CD8-positive, alpha-beta memory T cell (primary cell): ENCODE measurements around the gene MINK1. TPM values are rescaled to one million over a fixed set of nuclear protein-coding genes. Genes with fewer than 3 reads are reported as not detected.
"Not testable (repeated sequence)": the region's sequence is repeated elsewhere in the genome, so short reads cannot be mapped to it uniquely, and the experiment has no call there.

Source experiments
- CTCF ChIA-PET: fragments of 350-600 bp; sonication (Branson Sonifier 250); formaldehyde crosslinking; loops from one replicate; lab custom pipeline; 2021; ENCODE audit warnings: antibody characterized with exemption; lab: Charles Lee
- POLR2A ChIA-PET: fragments of 350-600 bp; sonication (Branson Sonifier 250); formaldehyde crosslinking; loops from one replicate; lab custom pipeline; 2021; ENCODE audit warnings: antibody characterized with exemption; lab: Charles Lee
- DNase-seq, 5 donors: peaks; one replicate each; pipeline versions ENCODE4 v3.0.0 to v3.0.0-alpha.2; 2020 to 2022; ENCODE audit warnings: mixed read lengths in 1 of 5
- H3K27ac ChIP-seq: one replicate; pipeline ENCODE4 v1.7.0; 2013; ENCODE audit warnings: low read depth, mild to moderate bottlenecking, low read length, moderate library complexity
- H3K27me3 ChIP-seq: 2 replicates; pipeline ENCODE4 v1.7.0; 2013; ENCODE audit warnings: low read length, mild to moderate bottlenecking; ENCODE audit not compliant: insufficient read depth, poor library complexity, severe bottlenecking
- H3K36me3 ChIP-seq: 2 replicates; pipeline ENCODE4 v1.7.0; 2013; ENCODE audit warnings: mild to moderate bottlenecking, low read length, moderate library complexity; ENCODE audit not compliant: insufficient read depth
- H3K4me1 ChIP-seq: 2 replicates; pipeline ENCODE4 v1.7.0; 2013; ENCODE audit warnings: mild to moderate bottlenecking, low read length, moderate library complexity; ENCODE audit not compliant: insufficient read depth
- H3K4me3 ChIP-seq: 2 replicates; pipeline ENCODE4 v1.7.0; 2013; ENCODE audit warnings: mild to moderate bottlenecking, low read length
- H3K9me3 ChIP-seq: 2 replicates; pipeline ENCODE4 v1.7.0; 2013; ENCODE audit warnings: mild to moderate bottlenecking, low read length
- H3K27ac Mint-ChIP-seq, 8 donors: one replicate each; pipeline ENCODE4 v1.8.0; 2020 to 2021; ENCODE audit warnings: mixed read lengths in 8 of 8, mild to moderate bottlenecking in 6 of 8, inconsistent platforms in 3 of 8, moderate library complexity in 3 of 8
- H3K27me3 Mint-ChIP-seq, 2 donors: one replicate each; pipeline ENCODE4 v1.8.0; 2020 to 2021; ENCODE audit warnings: mixed read lengths in 2 of 2, mild to moderate bottlenecking in 1 of 2, moderate library complexity in 1 of 2
- H3K36me3 Mint-ChIP-seq, 3 donors: one replicate each; pipeline ENCODE4 v1.8.0; 2020 to 2021; ENCODE audit warnings: mixed read lengths in 3 of 3, inconsistent platforms in 1 of 3, mild to moderate bottlenecking in 1 of 3
- H3K4me1 Mint-ChIP-seq, 3 donors: one replicate each; pipeline ENCODE4 v1.8.0; 2020 to 2021; ENCODE audit warnings: mixed read lengths in 3 of 3, inconsistent platforms in 1 of 3, mild to moderate bottlenecking in 1 of 3
- H3K4me3 Mint-ChIP-seq, 7 donors: one replicate each; pipeline ENCODE4 v1.8.0; 2020 to 2021; ENCODE audit warnings: mixed read lengths in 7 of 7, mild to moderate bottlenecking in 6 of 7, moderate library complexity in 4 of 7, inconsistent platforms in 2 of 7
- H3K9me3 Mint-ChIP-seq, 5 donors: one replicate each; pipeline ENCODE4 v1.8.0; 2020 to 2022; ENCODE audit warnings: mixed read lengths in 5 of 5, mild to moderate bottlenecking in 3 of 5, moderate library complexity in 2 of 5, inconsistent platforms in 1 of 5
- polyA plus RNA-seq: library from polyadenylated mRNA; unstranded; fragments of 300-500 nt; fragmentation: Illumina TruSeq; gene quantifications from one replicate; pipeline ENCODE4 v1.2.3, GENCODE V29; 2021
- total RNA-seq, 2 experiments: library from RNA; stranded (reverse); gene quantifications; one replicate each; pipeline ENCODE4 v1.2.3, GENCODE V29; 2021

Gene MINK1
- total and polyA plus RNA-seq, 3 experiments from 2014 or later: 30.5 to 58.6 (median 58.6) TPM

DNA sequence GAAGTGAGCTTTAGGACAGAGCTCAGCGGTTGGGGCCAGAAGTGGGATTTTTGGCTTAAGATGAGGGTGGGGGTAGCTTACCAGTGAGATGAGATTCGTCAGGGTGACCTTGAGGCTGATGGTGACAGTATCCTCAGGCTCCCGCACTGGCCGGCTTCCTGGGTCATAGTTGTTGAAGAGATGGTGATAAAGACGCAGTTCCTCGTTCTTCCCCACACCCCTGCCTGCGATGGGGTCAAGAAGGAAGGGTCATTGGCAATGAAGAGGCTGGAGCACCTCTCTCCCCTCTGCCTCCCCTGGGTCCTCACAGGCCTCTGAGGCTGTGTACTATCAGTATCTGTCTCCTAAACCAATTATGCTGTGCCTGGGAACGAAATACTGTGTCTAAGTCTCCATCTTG is 69.4 kb downstream of the MINK1 start:
- Mint-ChIP-seq H3K4me3 (peak overlapping the region; percentile 49 to 86 (median 78)), H3K27me3 (peaks cover 0 to 7% of the 10 kb centered on the region in 2 donors), H3K27ac (peak overlapping the region; percentile 83 to 96 (median 92)), H3K36me3 (peaks cover 0 to 6% (median 0%) of the 10 kb centered on the region in 3 donors), H3K4me1 (peaks cover 28 to 61% (median 38%) of the 10 kb centered on the region in 3 donors), H3K9me3 (no peaks in the 10 kb centered on the region)
- Histone ChIP-seq H3K27ac (peak overlapping the region; percentile 58), H3K4me1 (peaks cover 45% of the 10 kb centered on the region), H3K9me3 (no peaks in the 10 kb centered on the region), H3K4me3 (peak overlapping the region; percentile 61), H3K27me3 (no peaks in the 10 kb centered on the region), H3K36me3 (no peaks in the 10 kb centered on the region)
- ChIA-PET CTCF (interaction anchor here (0.8 to 1.9 kb wide), 18 partner anchors 10 to 335 kb away, joined by 3 to 10 read pairs (median 4); partner anchors contain the start of genes INCA1, RNF167 and SLC25A11), POLR2A (interaction anchor here (1.0 to 1.6 kb wide), 3 partner anchors 37 to 64 kb away, joined by 3 to 7 read pairs (median 3); partner anchors contain the start of genes PFN1, RNF167 and SLC25A11)
- peak in 1 of 5 donors; percentile 45 for DNase-seq

DNA sequence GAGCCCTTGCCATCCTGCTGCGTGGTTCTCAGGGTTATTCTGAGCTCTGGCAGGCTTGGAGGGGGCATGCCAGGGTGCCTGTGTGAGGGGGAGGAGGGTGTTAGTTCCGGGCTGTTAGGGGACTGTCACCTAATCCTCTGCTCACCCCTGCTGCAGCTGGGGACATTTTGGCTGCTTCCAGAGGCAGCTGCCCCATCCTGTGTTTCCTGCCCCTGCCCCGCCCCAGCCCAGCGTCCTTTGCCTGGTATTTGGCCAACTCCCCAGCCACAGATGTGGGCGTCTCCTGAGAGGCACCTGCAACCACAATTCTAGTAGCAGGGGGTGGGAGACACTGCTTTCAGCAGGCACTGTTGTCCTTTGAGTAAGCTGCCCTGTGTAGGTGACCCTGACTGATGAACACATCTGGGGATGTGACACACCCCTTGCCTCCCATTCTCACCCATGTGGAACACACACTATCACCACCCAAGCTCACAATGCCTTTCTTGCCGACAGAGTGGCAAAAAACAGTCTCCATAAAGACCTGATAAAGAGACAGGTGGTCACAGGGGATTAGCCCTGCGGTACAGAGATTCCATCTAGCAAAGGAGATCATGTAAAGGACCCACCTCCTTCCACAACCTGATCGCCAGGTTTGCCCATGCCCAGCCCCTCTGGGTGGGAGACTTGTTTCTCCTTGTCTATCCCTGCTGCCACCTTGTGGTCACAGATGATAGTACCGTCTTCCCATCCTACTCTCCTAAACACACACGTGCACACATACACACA is 70.1 kb downstream of the MINK1 start, which contains the start of gene CHRNE:
TSS of gene CHRNE (minus strand) at position 48 of the 768 bp plus-strand sequence. CDS start at position 13, 35 bp downstream.
- peak; percentile 63 to 82 (median 71) for DNase-seq
- H3K27me3 ChIP-seq: no peaks in the 10 kb centered on the region
- ChIA-PET POLR2A (interaction anchor here (1.0 to 1.6 kb wide), 3 partner anchors 37 to 64 kb away, joined by 3 to 7 read pairs (median 3); partner anchors contain the start of genes PFN1, RNF167 and SLC25A11), CTCF (interaction anchor here (0.6 to 1.9 kb wide), 22 partner anchors 9 to 336 kb away, joined by 3 to 16 read pairs (median 4); partner anchors contain the start of genes INCA1, RNF167, SLC25A11 and SPAG7)
- peaks cover 46% of the 10 kb centered on the region for H3K4me1 ChIP-seq
- no peaks in the 10 kb centered on the region for H3K36me3 ChIP-seq
- Mint-ChIP-seq H3K27ac (peak within 1 kb of the TSS; percentile 83 to 96 (median 92)), H3K27me3 (peaks cover 0 to 7% of the 10 kb centered on the region in 2 donors), H3K4me3 (peak within 1 kb of the TSS; percentile 70 to 86 (median 79)), H3K4me1 (peaks cover 28 to 58% (median 35%) of the 10 kb centered on the region in 3 donors), H3K9me3 (no peaks in the 10 kb centered on the region), H3K36me3 (peaks cover 0 to 6% (median 0%) of the 10 kb centered on the region in 3 donors)
- no peaks in the 10 kb centered on the region for H3K9me3 ChIP-seq
- H3K4me3 ChIP-seq: peak within 1 kb of the TSS; percentile 61
- peak within 1 kb of the TSS; percentile 58 for H3K27ac ChIP-seq

DNA sequence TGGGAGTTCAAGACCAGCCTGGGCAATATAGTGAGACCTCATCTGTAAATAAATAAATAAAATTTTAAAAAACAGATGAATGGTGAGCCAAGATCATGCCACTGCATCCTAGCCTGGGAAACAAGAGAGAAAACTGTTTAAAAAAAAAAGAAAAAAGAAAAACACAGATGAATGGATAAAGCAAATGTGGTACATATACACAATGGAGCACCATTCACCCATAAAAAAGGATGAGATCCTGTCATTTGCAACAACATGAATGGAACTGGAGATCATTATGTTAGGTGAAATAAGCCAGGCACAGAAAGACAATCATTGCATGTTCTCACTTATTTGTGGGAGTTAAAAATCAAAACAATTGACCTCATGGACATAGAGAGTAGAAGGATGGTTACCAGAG is 73.5 kb downstream of the MINK1 start:
- POLR2A ChIA-PET, DNase-seq, H3K4me3 ChIP-seq, H3K27me3 ChIP-seq, H3K27ac ChIP-seq, H3K27me3 Mint-ChIP-seq, H3K9me3 Mint-ChIP-seq, H3K4me3 Mint-ChIP-seq, H3K36me3 ChIP-seq, H3K36me3 Mint-ChIP-seq, H3K9me3 ChIP-seq: not testable (repeated sequence)
- peaks cover 38% of the 10 kb centered on the region for H3K4me1 ChIP-seq
- peaks cover 16 to 28% (median 18%) of the 10 kb centered on the region in 3 donors for H3K4me1 Mint-ChIP-seq
- CTCF ChIA-PET: interaction anchor here (2.0 kb wide), 1 partner anchor 61 kb away, joined by 7 read pairs; the partner anchor contains the start of gene SPAG7
- H3K27ac Mint-ChIP-seq: peak overlapping the region in 1 of 8 donors; percentile 47

DNA sequence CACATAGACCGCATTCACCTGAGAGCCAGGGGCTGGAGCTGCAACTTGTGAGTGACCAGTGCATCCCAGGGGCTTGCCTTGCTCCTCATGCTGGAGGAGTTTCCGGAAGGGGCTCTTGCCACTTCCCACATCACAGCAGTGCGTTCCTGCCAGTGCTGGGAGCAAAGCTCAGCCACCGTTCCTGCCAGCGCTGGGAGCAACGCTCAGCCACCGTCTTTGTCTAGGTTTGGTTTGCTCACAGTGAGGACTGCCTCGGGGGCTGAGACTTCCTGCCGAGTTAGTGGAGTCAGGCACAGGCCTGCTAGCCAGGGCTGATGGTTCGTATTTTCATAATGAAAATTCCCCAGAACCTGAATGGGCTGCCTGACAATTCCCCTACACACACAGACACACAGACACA is 75.2 kb downstream of the MINK1 start:
- Histone ChIP-seq H3K27me3 (no peaks in the 10 kb centered on the region), H3K9me3 (no peaks in the 10 kb centered on the region), H3K27ac (no peak overlapping the region), H3K36me3 (no peaks in the 10 kb centered on the region), H3K4me1 (peaks cover 24% of the 10 kb centered on the region), H3K4me3 (no peak overlapping the region)
- H3K4me1 Mint-ChIP-seq: peaks cover 5 to 12% (median 5%) of the 10 kb centered on the region in 3 donors
- H3K27ac Mint-ChIP-seq: no peak overlapping the region
- H3K4me3 Mint-ChIP-seq: no peak overlapping the region
- DNase-seq: peak in 1 of 5 donors; percentile 47
- no peaks in the 10 kb centered on the region for H3K36me3 Mint-ChIP-seq
- no peaks in the 10 kb centered on the region for H3K9me3 Mint-ChIP-seq
- no peaks in the 10 kb centered on the region for H3K27me3 Mint-ChIP-seq
- CTCF ChIA-PET: interaction anchor here (0.9 to 2.9 kb wide), 22 partner anchors 9 to 198 kb away, joined by 3 to 25 read pairs (median 6); partner anchors contain the start of genes ARRB2, C17orf107, CAMTA2 and INCA1
- POLR2A ChIA-PET: interaction anchor here (0.6 to 1.7 kb wide), 5 partner anchors 8 to 122 kb away, joined by 3 to 15 read pairs (median 4); partner anchors contain the start of genes PFN1, RNF167, SLC25A11 and SPAG7

DNA sequence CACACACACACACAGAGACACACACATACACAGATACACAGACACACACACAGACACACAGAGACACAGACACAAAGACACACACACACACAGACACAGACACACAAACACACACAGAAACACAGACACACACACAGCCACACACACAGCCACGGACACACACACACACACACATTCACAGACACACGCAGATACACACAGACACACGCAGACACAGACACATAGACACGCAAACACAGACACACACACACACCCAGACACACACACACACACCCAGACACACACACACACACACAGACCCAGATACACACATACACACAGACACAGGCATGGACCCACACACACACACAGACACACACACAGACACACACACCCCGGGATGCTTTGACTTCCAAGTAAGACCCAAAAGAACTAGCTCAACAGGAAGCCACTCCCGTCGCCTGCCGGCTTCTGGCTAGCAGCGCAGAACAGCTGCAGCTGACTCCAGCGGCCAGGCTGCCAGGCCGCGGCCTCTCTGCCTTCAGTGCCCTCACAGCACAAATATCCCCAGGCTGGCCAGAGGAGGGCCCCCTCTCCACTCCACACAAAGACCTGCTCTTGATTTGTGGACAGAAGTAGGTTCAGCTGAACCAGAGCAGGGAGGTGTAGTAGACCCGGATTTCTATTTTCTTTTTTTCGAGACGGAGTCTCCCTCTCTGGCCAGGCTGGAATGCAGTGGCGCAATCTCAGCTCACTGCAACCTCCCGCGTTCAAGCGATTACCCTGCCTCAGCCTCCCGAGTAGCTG is 75.8 kb downstream of the MINK1 start:
- no peak overlapping the region for H3K4me3 Mint-ChIP-seq
- no peak overlapping the region for H3K27ac Mint-ChIP-seq
- H3K9me3 Mint-ChIP-seq: no peaks in the 10 kb centered on the region
- POLR2A ChIA-PET: interaction anchor here (0.6 to 1.7 kb wide), 4 partner anchors 31 to 122 kb away, joined by 3 to 15 read pairs (median 5); partner anchors contain the start of genes PFN1, RNF167, SLC25A11 and SPAG7
- peak; percentile 45 to 83 (median 69) for DNase-seq
- peaks cover 0 to 7% (median 0%) of the 10 kb centered on the region in 3 donors for H3K4me1 Mint-ChIP-seq
- no peaks in the 10 kb centered on the region for H3K27me3 Mint-ChIP-seq
- CTCF ChIA-PET: interaction anchor here (0.6 to 2.9 kb wide), 36 partner anchors 9 to 342 kb away, joined by 3 to 25 read pairs (median 4); partner anchors contain the start of genes ARRB2, C17orf107, CAMTA2 and ENO3
- Histone ChIP-seq H3K4me1 (peaks cover 18% of the 10 kb centered on the region), H3K9me3 (no peaks in the 10 kb centered on the region), H3K4me3 (no peak overlapping the region), H3K36me3 (no peaks in the 10 kb centered on the region), H3K27ac (no peak overlapping the region), H3K27me3 (no peaks in the 10 kb centered on the region)
- no peaks in the 10 kb centered on the region for H3K36me3 Mint-ChIP-seq

DNA sequence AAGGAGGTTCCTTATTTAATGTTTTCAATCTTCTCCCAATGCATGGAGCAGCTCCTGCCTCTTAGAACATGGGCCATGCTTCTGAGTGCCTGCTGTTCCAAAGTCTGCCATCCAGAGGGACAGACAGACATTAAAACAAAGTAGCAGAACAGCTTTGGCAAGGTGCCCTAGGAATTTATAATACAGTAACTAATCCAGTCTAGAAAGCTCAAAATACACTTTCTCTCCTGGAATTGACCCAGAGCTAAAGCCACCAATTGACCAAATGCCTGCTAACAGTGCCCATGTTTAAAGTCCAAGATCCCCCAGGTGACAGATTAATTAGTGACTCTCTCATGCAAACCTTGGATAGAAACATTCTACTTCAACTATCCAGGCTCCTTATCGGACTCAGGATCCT is 80.9 kb downstream of the MINK1 start:
- DNase-seq: no peak
- Histone ChIP-seq H3K4me3 (no peak overlapping the region), H3K27ac (no peak overlapping the region), H3K36me3 (no peaks in the 10 kb centered on the region), H3K9me3 (no peaks in the 10 kb centered on the region), H3K27me3 (no peaks in the 10 kb centered on the region), H3K4me1 (peaks cover 9% of the 10 kb centered on the region)
- no peaks in the 10 kb centered on the region for H3K27me3 Mint-ChIP-seq
- no peaks in the 10 kb centered on the region for H3K36me3 Mint-ChIP-seq
- H3K4me3 Mint-ChIP-seq: no peak overlapping the region
- CTCF ChIA-PET: interaction anchor here (1.4 to 1.9 kb wide), 3 partner anchors 10 to 53 kb away, joined by 5 to 7 read pairs (median 5); partner anchors contain the start of genes SLC25A11 and SPAG7
- POLR2A ChIA-PET: no interaction called here
- H3K4me1 Mint-ChIP-seq: no peaks in the 10 kb centered on the region
- peak overlapping the region in 1 of 8 donors; percentile 87 for H3K27ac Mint-ChIP-seq
- H3K9me3 Mint-ChIP-seq: no peaks in the 10 kb centered on the region

DNA sequence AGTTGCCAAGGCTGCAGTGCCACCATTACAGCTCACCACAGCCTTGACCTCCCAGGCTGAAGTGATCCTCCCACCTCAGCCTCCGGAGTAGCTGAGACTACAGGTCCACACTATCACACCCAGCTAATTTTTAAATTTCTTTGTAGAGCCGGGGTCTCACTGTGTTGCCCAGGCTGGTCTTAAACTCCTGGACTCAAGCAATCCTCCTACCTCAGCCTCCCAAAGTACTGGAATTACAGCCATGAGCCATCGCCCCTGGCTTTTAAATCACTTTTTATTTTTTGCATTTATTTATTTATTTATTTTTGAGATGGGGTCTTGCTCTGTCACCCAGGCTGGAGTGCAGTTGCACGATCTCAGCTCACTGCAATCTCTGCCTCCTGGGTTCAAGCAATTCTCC is 81.4 kb downstream of the MINK1 start:
- H3K4me3 Mint-ChIP-seq, DNase-seq, H3K27ac Mint-ChIP-seq, H3K27ac ChIP-seq, H3K27me3 ChIP-seq, H3K4me3 ChIP-seq, H3K9me3 ChIP-seq, POLR2A ChIA-PET, H3K36me3 Mint-ChIP-seq, H3K9me3 Mint-ChIP-seq, H3K4me1 ChIP-seq, H3K27me3 Mint-ChIP-seq, H3K36me3 ChIP-seq, H3K4me1 Mint-ChIP-seq: not testable (repeated sequence)
- CTCF ChIA-PET: interaction anchor here (1.4 to 1.9 kb wide), 3 partner anchors 9 to 53 kb away, joined by 5 to 7 read pairs (median 5); partner anchors contain the start of genes SLC25A11 and SPAG7
